Mucosa of stomach (tissue), 1 donor: ENCODE data around the gene CNEP1R1.
"Not testable (repeated sequence)": the region's sequence is repeated elsewhere in the genome, so short reads cannot be mapped to it uniquely, and the experiment has no call there.

Experiments
- H3K27me3 ChIP-seq: one replicate; pipeline ENCODE4 v1.7.0; 2013; ENCODE audit warnings: mild to moderate bottlenecking, low read length; ENCODE audit not compliant: control insufficient read depth, insufficient read depth
- H3K36me3 ChIP-seq: one replicate; pipeline ENCODE4 v1.7.0; 2013; ENCODE audit warnings: low read length; ENCODE audit not compliant: control insufficient read depth, insufficient read depth
- H3K4me1 ChIP-seq: one replicate; pipeline ENCODE4 v1.7.0; 2013; ENCODE audit warnings: mild to moderate bottlenecking, low read length; ENCODE audit not compliant: control insufficient read depth, insufficient read depth
- H3K4me3 ChIP-seq: one replicate; pipeline ENCODE4 v1.7.0; 2013; ENCODE audit warnings: low read length
- H3K9ac ChIP-seq: one replicate; pipeline ENCODE4 v1.7.0; 2013; ENCODE audit warnings: mild to moderate bottlenecking, low read length, moderate library complexity
- H3K9me3 ChIP-seq: one replicate; pipeline ENCODE4 v1.7.0; 2013; ENCODE audit warnings: mild to moderate bottlenecking, low read length, moderate library complexity; ENCODE audit not compliant: control insufficient read depth
- donor health status: Pancreatic carcinoma.

The CNEP1R1 gene

GRCh38 chr16:49998991-49999390, 26.0 kb upstream of the CNEP1R1 start:
- Histone ChIP-seq H3K4me1 (no peaks in the 10 kb centered on the region), H3K36me3 (no peaks in the 10 kb centered on the region), H3K27me3 (no peaks in the 10 kb centered on the region), H3K9me3 (no peaks in the 10 kb centered on the region), H3K4me3 (no peak overlapping the region), H3K9ac (no peak overlapping the region)

- Histone ChIP-seq H3K4me1 (no peaks in the 10 kb centered on the region), H3K9ac (no peak overlapping the region)
Measured at GRCh38 chr16:50001144-50001543, 23.9 kb upstream of the CNEP1R1 start.

GRCh38 chr16:50002190-50002589, 22.8 kb upstream of the CNEP1R1 start:
- H3K4me3 ChIP-seq: no peak overlapping the region
- H3K9ac ChIP-seq: no peak overlapping the region
- no peaks in the 10 kb centered on the region for H3K36me3 ChIP-seq
- no peaks in the 10 kb centered on the region for H3K9me3 ChIP-seq
- no peaks in the 10 kb centered on the region for H3K4me1 ChIP-seq
- H3K27me3 ChIP-seq: no peaks in the 10 kb centered on the region

More at GRCh38 chr16:50001144-50001543, 23.9 kb upstream of the CNEP1R1 start:
- Histone ChIP-seq H3K36me3 (no peaks in the 10 kb centered on the region), H3K9me3 (no peaks in the 10 kb centered on the region), H3K4me3 (no peak overlapping the region), H3K27me3 (no peaks in the 10 kb centered on the region)

GRCh38 chr16:50004239-50004638, 20.8 kb upstream of the CNEP1R1 start:
- no peaks in the 10 kb centered on the region for H3K36me3 ChIP-seq
- H3K9me3 ChIP-seq: no peaks in the 10 kb centered on the region
- no peaks in the 10 kb centered on the region for H3K27me3 ChIP-seq
- H3K9ac ChIP-seq: no peak overlapping the region
- H3K4me3 ChIP-seq: no peak overlapping the region
- no peaks in the 10 kb centered on the region for H3K4me1 ChIP-seq

- Histone ChIP-seq H3K27me3 (no peaks in the 10 kb centered on the region), H3K4me3 (no peak overlapping the region), H3K9me3 (no peaks in the 10 kb centered on the region), H3K9ac (no peak overlapping the region), H3K36me3 (no peaks in the 10 kb centered on the region), H3K4me1 (no peaks in the 10 kb centered on the region)
Measured at GRCh38 chr16:50006964-50007363, 18.1 kb upstream of the CNEP1R1 start.

GRCh38 chr16:50007744-50008143, 17.3 kb upstream of the CNEP1R1 start:
- Histone ChIP-seq H3K4me1 (no peaks in the 10 kb centered on the region), H3K27me3 (no peaks in the 10 kb centered on the region), H3K9me3 (no peaks in the 10 kb centered on the region), H3K36me3 (no peaks in the 10 kb centered on the region), H3K9ac (no peak overlapping the region), H3K4me3 (no peak overlapping the region)

GRCh38 chr16:50010212-50010611, 14.8 kb upstream of the CNEP1R1 start:
- H3K27me3 ChIP-seq: no peaks in the 10 kb centered on the region
- H3K36me3 ChIP-seq: no peaks in the 10 kb centered on the region
- H3K9ac ChIP-seq: no peak overlapping the region
- H3K4me1 ChIP-seq: no peaks in the 10 kb centered on the region
- no peaks in the 10 kb centered on the region for H3K9me3 ChIP-seq
- H3K4me3 ChIP-seq: no peak overlapping the region

- Histone ChIP-seq H3K9ac (no peak overlapping the region), H3K36me3 (no peaks in the 10 kb centered on the region), H3K9me3 (no peaks in the 10 kb centered on the region), H3K4me1 (no peaks in the 10 kb centered on the region), H3K4me3 (no peak overlapping the region), H3K27me3 (no peaks in the 10 kb centered on the region)
Measured at GRCh38 chr16:50011707-50012106, 13.3 kb upstream of the CNEP1R1 start.

GRCh38 chr16:50012182-50012581, 12.8 kb upstream of the CNEP1R1 start:
- Histone ChIP-seq H3K4me1 (no peaks in the 10 kb centered on the region), H3K27me3 (no peaks in the 10 kb centered on the region), H3K36me3 (no peaks in the 10 kb centered on the region), H3K4me3 (no peak overlapping the region), H3K9ac (no peak overlapping the region), H3K9me3 (no peaks in the 10 kb centered on the region)

GRCh38 chr16:50014211-50014610, 10.8 kb upstream of the CNEP1R1 start:
- not testable (repeated sequence) for H3K4me3 ChIP-seq

GRCh38 chr16:50015631-50016030, 9.4 kb upstream of the CNEP1R1 start:
- H3K36me3 ChIP-seq: no peaks in the 10 kb centered on the region
- H3K27me3 ChIP-seq: no peaks in the 10 kb centered on the region
- no peak overlapping the region for H3K4me3 ChIP-seq
- H3K9me3 ChIP-seq: no peaks in the 10 kb centered on the region
- no peaks in the 10 kb centered on the region for H3K4me1 ChIP-seq
- H3K9ac ChIP-seq: no peak overlapping the region

More at GRCh38 chr16:50014211-50014610, 10.8 kb upstream of the CNEP1R1 start:
- H3K4me1 ChIP-seq, H3K36me3 ChIP-seq, H3K9me3 ChIP-seq, H3K27me3 ChIP-seq, H3K9ac ChIP-seq: not testable (repeated sequence)

- no peaks in the 10 kb centered on the region for H3K36me3 ChIP-seq
- H3K4me3 ChIP-seq: no peak overlapping the region
- no peak overlapping the region for H3K9ac ChIP-seq
- H3K27me3 ChIP-seq: no peaks in the 10 kb centered on the region
- no peaks in the 10 kb centered on the region for H3K4me1 ChIP-seq
- H3K9me3 ChIP-seq: no peaks in the 10 kb centered on the region
Measured at GRCh38 chr16:50017553-50017952, 7.5 kb upstream of the CNEP1R1 start.

GRCh38 chr16:50021544-50021943, 3.5 kb upstream of the CNEP1R1 start:
- Histone ChIP-seq H3K27me3 (no peaks in the 10 kb centered on the region), H3K4me1 (peaks cover 5% of the 10 kb centered on the region), H3K9ac (no peak overlapping the region), H3K9me3 (no peaks in the 10 kb centered on the region), H3K36me3 (no peaks in the 10 kb centered on the region), H3K4me3 (no peak overlapping the region)
